Prostate gland (tissue), 2 donors: ENCODE data around the gene KTN1. TPM values are rescaled to one million over a fixed set of nuclear protein-coding genes. Genes with fewer than 3 reads are reported as not detected.

Experiments used
- DNase-seq: peaks from one replicate; pipeline ENCODE4 v3.0.0-alpha.2; 2019; ENCODE audit warnings: low spot score
- H3K27ac ChIP-seq, 2 donors: fragments of 200-600 bp; sonication (generic); 2 replicates each; pipeline ENCODE4 v1.5.1; 2017 to 2019
- H3K27me3 ChIP-seq: fragments of 200-600 bp; sonication (generic); replicated peaks from 2 replicates; pipeline ENCODE4 v1.5.1; 2019; ENCODE audit not compliant: insufficient read depth
- H3K36me3 ChIP-seq, 2 donors: fragments of 200-600 bp; sonication (generic); 1 replicate in 1 of 2; 2 replicates in 1 of 2; pipeline versions ENCODE4 v1.5.1 to v1.8.1; 2017 to 2019
- H3K4me1 ChIP-seq: fragments of 200-600 bp; sonication (generic); replicated peaks from 2 replicates; pipeline ENCODE4 v1.5.1; 2019
- H3K4me3 ChIP-seq, 2 donors: fragments of 200-600 bp; sonication (generic); 2 replicates each; pipeline ENCODE4 v1.5.1; 2017 to 2019
- H3K9me3 ChIP-seq: fragments of 200-600 bp; sonication (generic); 2 replicates; pipeline ENCODE4 v1.5.1; 2017
- POLR2A ChIP-seq: fragments of 450-650 bp; IDR thresholded peaks from one replicate; pipeline ENCODE4 v1.6.1; 2016; ENCODE audit warnings: antibody characterized with exemption, mild to moderate bottlenecking
- POLR2AphosphoS5 ChIP-seq: sonication (generic); formaldehyde crosslinking; IDR thresholded peaks from one replicate; pipeline ENCODE4 v1.6.1; 2017; ENCODE audit warnings: antibody characterized with exemption
- WGBS: methylation state at CpG from one replicate; pipeline ENCODE4 v1.1.5; 2018; 5-methylcytosine and 5-hydroxymethylcytosine counted together
- intact Hi-C: fragments of 100-400 bp; cut with DNase I; formaldehyde crosslinking; loops from one replicate; pipeline ENCODE4 v1.14.2; 2022
- total RNA-seq, 2 donors: library from RNA; depleted of rRNA; stranded (reverse); fragments of >200 nt; gene quantifications; one replicate each; pipeline ENCODE4 v1.1.0, GENCODE V29; 2016
- TF ChIP-seq, protein P1 (sequence below), 4 experiments: fragments of 200-600 bp in 2 of 4; fragments of 450-650 bp in 2 of 4; sonication (generic) in 2 of 4; IDR thresholded peaks; 1 replicate in 3 of 4; 2 replicates in 1 of 4; pipeline ENCODE4 v1.5.1; 2016 to 2019; ENCODE audit warnings: antibody characterized with exemption in 4 of 4, mild to moderate bottlenecking in 2 of 4, moderate library complexity in 2 of 4

KTN1 gene
- total RNA-seq, 2 donors from 2014 or later: 84.2 to 162 TPM

DNA sequence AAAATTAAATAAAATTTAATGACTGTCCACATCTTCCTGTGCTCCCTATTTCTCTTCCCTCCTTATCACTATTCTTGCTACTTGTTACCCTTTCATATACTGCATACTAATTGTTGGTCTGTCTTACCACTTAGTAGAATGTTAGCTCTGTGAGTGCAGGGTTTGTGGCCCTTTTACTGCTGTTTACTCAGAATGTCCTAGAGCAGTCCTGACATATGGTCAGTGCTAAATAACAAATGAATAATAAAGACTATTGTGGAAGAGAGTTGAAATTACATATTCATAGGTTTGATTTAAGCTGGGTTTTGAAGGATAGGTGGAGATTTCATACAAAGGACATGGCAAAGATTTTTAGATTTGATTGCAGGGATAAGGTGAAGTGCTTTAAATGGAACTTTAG, 24.5 kb downstream of the KTN1 start:
- intact Hi-C loops: no loop called here
- TF ChIP-seq, protein P1, sequence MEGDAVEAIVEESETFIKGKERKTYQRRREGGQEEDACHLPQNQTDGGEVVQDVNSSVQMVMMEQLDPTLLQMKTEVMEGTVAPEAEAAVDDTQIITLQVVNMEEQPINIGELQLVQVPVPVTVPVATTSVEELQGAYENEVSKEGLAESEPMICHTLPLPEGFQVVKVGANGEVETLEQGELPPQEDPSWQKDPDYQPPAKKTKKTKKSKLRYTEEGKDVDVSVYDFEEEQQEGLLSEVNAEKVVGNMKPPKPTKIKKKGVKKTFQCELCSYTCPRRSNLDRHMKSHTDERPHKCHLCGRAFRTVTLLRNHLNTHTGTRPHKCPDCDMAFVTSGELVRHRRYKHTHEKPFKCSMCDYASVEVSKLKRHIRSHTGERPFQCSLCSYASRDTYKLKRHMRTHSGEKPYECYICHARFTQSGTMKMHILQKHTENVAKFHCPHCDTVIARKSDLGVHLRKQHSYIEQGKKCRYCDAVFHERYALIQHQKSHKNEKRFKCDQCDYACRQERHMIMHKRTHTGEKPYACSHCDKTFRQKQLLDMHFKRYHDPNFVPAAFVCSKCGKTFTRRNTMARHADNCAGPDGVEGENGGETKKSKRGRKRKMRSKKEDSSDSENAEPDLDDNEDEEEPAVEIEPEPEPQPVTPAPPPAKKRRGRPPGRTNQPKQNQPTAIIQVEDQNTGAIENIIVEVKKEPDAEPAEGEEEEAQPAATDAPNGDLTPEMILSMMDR (IDR thresholded peaks at IDR 0.05): no peak
- TF ChIP-seq POLR2AphosphoS5 (no peak), POLR2A (no peak)
- Histone ChIP-seq H3K9me3 (no peaks in the 10 kb centered on the region), H3K4me3 (no peak overlapping the region), H3K27me3 (no peaks in the 10 kb centered on the region), H3K4me1 (no peaks in the 10 kb centered on the region), H3K27ac (no peak overlapping the region), H3K36me3 (no peaks in the 10 kb centered on the region)
- no peak for DNase-seq

DNA sequence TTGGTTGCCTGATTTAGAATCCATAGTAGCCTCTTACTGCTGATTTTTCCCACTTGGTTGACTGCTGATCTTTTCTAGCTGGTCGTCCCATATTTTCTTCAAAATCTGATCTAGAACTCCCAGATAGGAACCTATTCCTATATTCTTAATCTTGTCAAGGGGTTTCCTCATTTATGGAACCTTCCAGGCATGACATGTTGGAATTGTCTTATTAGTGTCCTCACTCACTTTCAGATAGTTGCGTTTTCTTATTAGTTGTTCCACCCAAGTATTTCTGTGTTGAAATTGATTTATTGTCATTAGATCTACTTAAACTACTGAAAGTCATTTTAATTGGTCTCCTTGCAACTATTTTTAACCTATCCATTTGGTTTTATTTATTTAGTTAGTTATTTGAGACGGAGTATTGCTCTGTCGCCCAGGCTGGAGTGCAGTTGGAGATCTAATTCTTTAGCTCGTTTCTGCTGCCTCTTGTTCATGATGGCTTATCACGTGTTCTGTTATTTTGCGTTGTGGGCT, 25.0 kb downstream of the KTN1 start:
- Histone ChIP-seq H3K27ac (no peak overlapping the region), H3K9me3 (no peaks in the 10 kb centered on the region), H3K36me3 (no peaks in the 10 kb centered on the region), H3K27me3 (no peaks in the 10 kb centered on the region), H3K4me3 (no peak overlapping the region), H3K4me1 (no peaks in the 10 kb centered on the region)
- no peak for DNase-seq
- 61% methylated on average over 7 of the region's 7 CpGs for WGBS
- intact Hi-C loops: no loop called here
- TF ChIP-seq POLR2AphosphoS5: no peak
- TF ChIP-seq, protein P1 (IDR thresholded peaks at IDR 0.05): no peak
- TF ChIP-seq POLR2A: no peak

- intact Hi-C loops: no loop called here
- Histone ChIP-seq H3K4me3 (no peak overlapping the region), H3K27me3 (no peaks in the 10 kb centered on the region), H3K27ac (no peak overlapping the region), H3K9me3 (no peaks in the 10 kb centered on the region), H3K36me3 (no peaks in the 10 kb centered on the region), H3K4me1 (no peaks in the 10 kb centered on the region)
- no peak for TF ChIP-seq POLR2AphosphoS5
- TF ChIP-seq, protein P1 (IDR thresholded peaks at IDR 0.05): no peak
- TF ChIP-seq POLR2A: no peak
- no peak for DNase-seq
- 8% methylated on average over 1 of the region's 1 CpG for WGBS
Measured at GRCh38 chr14:55605793-55606192, 25.8 kb downstream of the KTN1 start.

DNA sequence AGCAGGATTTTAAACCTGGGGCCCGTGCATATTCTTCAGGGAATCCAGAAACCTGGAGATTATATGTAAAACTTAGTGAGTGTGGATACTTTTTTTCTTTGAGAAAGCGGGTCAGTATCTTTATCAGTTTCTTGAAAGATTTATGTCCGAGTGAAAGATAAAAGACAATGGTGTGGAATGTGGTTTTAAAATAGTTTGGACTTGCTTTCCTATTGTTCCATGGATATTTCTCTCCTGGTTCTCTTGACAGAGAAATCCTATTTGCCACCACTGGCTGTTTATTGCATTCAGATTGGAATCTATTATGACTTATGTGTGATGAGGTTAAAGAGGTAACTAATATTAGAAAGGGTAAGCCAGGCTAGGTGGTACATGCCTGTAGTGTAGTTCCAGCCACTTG, 27.4 kb downstream of the KTN1 start:
- intact Hi-C loops: no loop called here
- H3K9me3 ChIP-seq: no peaks in the 10 kb centered on the region
- H3K27ac ChIP-seq: no peak overlapping the region

DNA sequence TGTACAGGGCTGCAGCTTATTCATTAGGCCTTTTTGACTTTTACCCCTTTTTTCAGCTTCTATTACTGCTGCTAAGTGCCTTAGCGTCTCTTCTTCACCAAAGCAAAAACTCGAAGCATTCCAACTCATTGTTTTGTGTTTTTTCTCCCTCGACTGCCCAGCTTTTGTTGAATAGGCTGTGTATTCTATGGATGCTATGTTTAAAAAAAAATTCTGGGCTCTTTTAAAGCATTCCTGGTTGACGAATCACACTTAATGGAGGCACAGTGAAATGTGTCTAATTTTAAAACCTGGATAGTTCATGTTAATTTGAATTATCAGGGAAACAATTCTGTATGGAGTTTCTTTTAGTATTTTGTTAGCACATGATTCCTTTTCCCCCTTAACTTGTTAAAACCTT, 29.7 kb downstream of the KTN1 start:
- Histone ChIP-seq H3K27me3 (no peaks in the 10 kb centered on the region), H3K9me3 (no peaks in the 10 kb centered on the region), H3K36me3 (no peaks in the 10 kb centered on the region), H3K4me1 (no peaks in the 10 kb centered on the region), H3K27ac (no peak overlapping the region), H3K4me3 (no peak overlapping the region)
- intact Hi-C loops: no loop called here
- WGBS: 31% methylated on average over 4 of the region's 4 CpGs
- DNase-seq: no peak
- TF ChIP-seq POLR2A (no peak), POLR2AphosphoS5 (no peak)
- TF ChIP-seq, protein P1 (IDR thresholded peaks at IDR 0.05): no peak

More for the DNA sequence above, 27.4 kb downstream of the KTN1 start:
- TF ChIP-seq, protein P1 (IDR thresholded peaks at IDR 0.05): no peak
- no peak for TF ChIP-seq POLR2A
- TF ChIP-seq POLR2AphosphoS5: no peak
- no peak for DNase-seq
- Histone ChIP-seq H3K36me3 (no peaks in the 10 kb centered on the region), H3K4me1 (no peaks in the 10 kb centered on the region), H3K4me3 (no peak overlapping the region), H3K27me3 (no peaks in the 10 kb centered on the region)
- WGBS: 68% methylated on average over 3 of the region's 3 CpGs
